OCI-LY1 (cell line): Measurements from ENCODE around the gene ADAMTS18.

Experiments
- H2AFZ ChIP-seq: fragments of 200-600 bp; sonication (generic), shearing (Covaris generic); 2 replicates; pipeline ENCODE4 v1.6.0; 2014; ENCODE audit warnings: antibody characterized with exemption, mild to moderate bottlenecking, low read length
- H3F3A ChIP-seq: fragments of 200-600 bp; sonication (generic), shearing (Covaris generic); 2 replicates; pipeline ENCODE4 v1.6.0; 2014; ENCODE audit warnings: mild to moderate bottlenecking, antibody characterized with exemption, low read length, moderate library complexity; ENCODE audit not compliant: insufficient read depth
- H3K27ac ChIP-seq: fragments of 200-600 bp; sonication (generic); 2 replicates; pipeline ENCODE4 v1.5.1; 2014; ENCODE audit warnings: low read length, mixed run types, mild to moderate bottlenecking, low read depth; ENCODE audit not compliant: poor library complexity, severe bottlenecking
- H3K27me3 ChIP-seq: fragments of 200-600 bp; sonication (generic); 2 replicates; pipeline ENCODE4 v1.6.0; 2014; ENCODE audit warnings: antibody characterized with exemption, mild to moderate bottlenecking, low read length, moderate library complexity; ENCODE audit not compliant: insufficient read depth
- H3K36me3 ChIP-seq: fragments of 200-600 bp; sonication (generic); 2 replicates; pipeline ENCODE4 v1.6.1; 2014; ENCODE audit warnings: mild to moderate bottlenecking, antibody characterized with exemption, low read length, moderate library complexity, mixed read lengths; ENCODE audit not compliant: insufficient read depth
- H3K4me1 ChIP-seq: fragments of 200-600 bp; sonication (generic); 2 replicates; pipeline ENCODE4 v1.5.1; 2014; ENCODE audit warnings: mild to moderate bottlenecking, low read length, moderate library complexity; ENCODE audit not compliant: insufficient read depth, severe bottlenecking
- H3K4me2 ChIP-seq: fragments of 200-600 bp; sonication (generic), shearing (Covaris generic); 2 replicates; pipeline ENCODE4 v1.6.1; 2014; ENCODE audit warnings: low read length
- H3K4me3 ChIP-seq: fragments of 200-600 bp; sonication (generic); 2 replicates; pipeline ENCODE4 v1.5.1; 2014; ENCODE audit warnings: low read length, low read depth, mild to moderate bottlenecking, mixed read lengths; ENCODE audit not compliant: poor library complexity, severe bottlenecking
- H3K79me2 ChIP-seq: fragments of 200-600 bp; shearing (Covaris generic); 2 replicates; pipeline ENCODE4 v1.6.1; 2016; ENCODE audit warnings: mixed run types, low read length, mixed read lengths; ENCODE audit not compliant: insufficient read depth
- H3K9ac ChIP-seq: fragments of 200-600 bp; sonication (generic), shearing (Covaris generic); 2 replicates; pipeline ENCODE4 v1.6.1; 2014; ENCODE audit warnings: mild to moderate bottlenecking, low read length, mixed read lengths
- H3K9me2 ChIP-seq: fragments of 200-600 bp; sonication (generic), shearing (Covaris generic); 2 replicates; pipeline ENCODE4 v1.6.1; 2014; ENCODE audit warnings: low read depth, mild to moderate bottlenecking, low read length, mixed read lengths
- H3K9me3 ChIP-seq: fragments of 200-600 bp; shearing (Covaris generic); 2 replicates; pipeline ENCODE4 v1.6.1; 2014; ENCODE audit warnings: low read length, mixed read lengths
- H4K20me1 ChIP-seq: fragments of 200-600 bp; sonication (generic), shearing (Covaris generic); 2 replicates; pipeline ENCODE4 v1.6.0; 2016; ENCODE audit warnings: mild to moderate bottlenecking, low read length; ENCODE audit not compliant: insufficient read depth
- CTCF ChIP-seq: fragments of 200-600 bp; sonication (generic), shearing (Covaris generic); IDR thresholded peaks from 2 replicates; pipeline ENCODE4 v1.5.1; 2017; ENCODE audit warnings: mild to moderate bottlenecking, antibody characterized with exemption, low read length, moderate library complexity, mixed read lengths
- EZH2 ChIP-seq: fragments of 200-600 bp; sonication (generic), shearing (Covaris generic); IDR thresholded peaks from 2 replicates; pipeline ENCODE4 v1.8.0; 2017; ENCODE audit warnings: borderline replicate concordance, mixed run types, mild to moderate bottlenecking, antibody characterized with exemption, low read length, moderate library complexity, mixed read lengths

Gene ADAMTS18

DNA sequence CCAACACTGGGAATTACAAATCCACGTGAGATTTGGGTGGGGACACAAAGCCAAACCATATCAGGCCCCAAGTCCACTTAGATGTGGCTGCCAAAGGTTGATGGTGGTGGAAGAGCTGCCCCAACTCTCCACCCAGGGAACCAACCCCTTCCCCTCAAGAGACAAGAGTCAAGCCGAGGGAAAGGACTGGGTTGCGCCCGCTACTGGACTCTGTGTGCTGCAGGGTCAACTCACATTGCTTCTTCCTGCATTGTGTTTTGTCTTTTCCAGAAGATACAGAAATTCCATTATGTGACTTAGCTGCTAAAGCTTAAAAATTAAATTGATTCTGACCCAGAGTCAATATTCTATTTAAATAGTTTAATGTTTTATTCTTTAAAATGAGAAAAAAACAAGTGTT lies 58.5 kb downstream of the ADAMTS18 start:
- H3K27ac ChIP-seq = no peak overlapping the region
- H3K9ac ChIP-seq = no peak overlapping the region
- no peaks in the 10 kb centered on the region for H3K79me2 ChIP-seq
- TF ChIP-seq EZH2 (no peak), CTCF (peak; percentile 45; the same call in 1 of the 2 replicates)
- no peaks in the 10 kb centered on the region for H4K20me1 ChIP-seq
- no peak overlapping the region for H3K4me3 ChIP-seq
- no peak overlapping the region for H3K4me2 ChIP-seq
- no peaks in the 10 kb centered on the region for H3F3A ChIP-seq
- H3K27me3 ChIP-seq = no peaks in the 10 kb centered on the region
- no peak overlapping the region for H2AFZ ChIP-seq
- no peaks in the 10 kb centered on the region for H3K4me1 ChIP-seq
- H3K9me2 ChIP-seq = no peaks in the 10 kb centered on the region
- no peaks in the 10 kb centered on the region for H3K36me3 ChIP-seq
- H3K9me3 ChIP-seq = no peaks in the 10 kb centered on the region

DNA sequence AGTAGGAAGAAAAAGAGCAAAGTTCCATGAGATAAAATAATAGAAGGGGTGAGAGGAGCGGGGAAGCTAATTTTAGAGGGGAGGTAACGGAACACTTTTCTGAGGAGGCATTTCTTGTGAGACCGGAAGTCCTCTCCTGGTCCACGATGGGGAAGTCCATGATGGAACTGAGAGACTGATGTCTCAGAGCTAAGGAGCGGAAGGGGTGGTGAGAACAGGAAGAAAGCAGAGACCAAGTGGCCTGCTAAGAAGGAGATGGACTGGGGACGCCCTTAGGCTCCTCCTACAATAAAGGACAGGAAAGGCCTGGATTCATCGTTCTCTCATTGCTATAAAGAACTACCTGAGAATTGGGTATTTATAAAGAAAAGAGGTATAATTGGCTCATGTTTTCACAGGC lies 59.4 kb downstream of the ADAMTS18 start:
- no peaks in the 10 kb centered on the region for H3K9me2 ChIP-seq
- H3K9me3 ChIP-seq = no peaks in the 10 kb centered on the region
- no peaks in the 10 kb centered on the region for H3F3A ChIP-seq
- no peak overlapping the region for H3K4me2 ChIP-seq
- H3K27me3 ChIP-seq = no peaks in the 10 kb centered on the region
- no peaks in the 10 kb centered on the region for H4K20me1 ChIP-seq
- H2AFZ ChIP-seq = no peak overlapping the region
- TF ChIP-seq CTCF (no peak), EZH2 (no peak)
- H3K27ac ChIP-seq = no peak overlapping the region
- no peak overlapping the region for H3K9ac ChIP-seq
- no peaks in the 10 kb centered on the region for H3K36me3 ChIP-seq
- no peak overlapping the region for H3K4me3 ChIP-seq
- no peaks in the 10 kb centered on the region for H3K4me1 ChIP-seq
- no peaks in the 10 kb centered on the region for H3K79me2 ChIP-seq

DNA sequence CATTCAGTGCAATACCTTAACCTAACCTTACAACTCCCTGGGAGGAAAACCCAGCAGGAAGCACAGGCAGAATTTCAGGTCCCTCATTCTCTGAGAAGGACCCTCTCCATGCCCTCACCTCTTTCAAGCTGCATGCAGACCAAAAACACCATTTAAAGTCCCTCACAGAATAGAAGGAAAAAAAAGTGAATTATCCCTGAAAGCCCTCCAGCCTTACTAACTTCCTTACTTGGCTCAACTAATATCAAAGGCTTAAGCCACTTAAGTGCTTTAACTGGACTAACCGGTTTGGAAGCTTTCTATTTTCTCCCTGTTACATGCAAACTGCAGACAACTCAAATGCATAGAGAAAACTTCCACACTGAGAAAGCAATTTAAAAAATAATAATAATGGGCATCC lies 60.5 kb downstream of the ADAMTS18 start:
- no peak overlapping the region for H3K9ac ChIP-seq
- no peaks in the 10 kb centered on the region for H3K9me2 ChIP-seq
- H3K4me3 ChIP-seq = no peak overlapping the region
- H3K27me3 ChIP-seq = no peaks in the 10 kb centered on the region
- no peak for TF ChIP-seq CTCF
- TF ChIP-seq EZH2 = no peak
- H3K4me1 ChIP-seq = no peaks in the 10 kb centered on the region
- no peaks in the 10 kb centered on the region for H4K20me1 ChIP-seq
- H3K27ac ChIP-seq = no peak overlapping the region
- no peaks in the 10 kb centered on the region for H3F3A ChIP-seq
- H3K36me3 ChIP-seq = no peaks in the 10 kb centered on the region
- H3K9me3 ChIP-seq = no peaks in the 10 kb centered on the region
- no peak overlapping the region for H3K4me2 ChIP-seq
- no peak overlapping the region for H2AFZ ChIP-seq
- no peaks in the 10 kb centered on the region for H3K79me2 ChIP-seq
